D721Med (cell line): Measurements from ENCODE around the gene FBXW2.

Experiments used
- DNase-seq: peaks from one replicate; pipeline ENCODE4 v3.0.0; 2011; ENCODE audit warnings: low spot score; ENCODE audit not compliant: insufficient read length
- FAIRE-seq: peaks from 2 replicates; lab custom pipeline; 2011; peaks lifted over from hg19 to GRCh38; lab: Jason Lieb, UNC
- CTCF ChIP-seq: IDR thresholded peaks from 2 replicates; pipeline ENCODE4 v1.5.1; 2012; ENCODE audit warnings: mild to moderate bottlenecking, control low read depth; ENCODE audit not compliant: insufficient read depth; ENCODE audit errors: missing control alignments

Gene FBXW2

DNA sequence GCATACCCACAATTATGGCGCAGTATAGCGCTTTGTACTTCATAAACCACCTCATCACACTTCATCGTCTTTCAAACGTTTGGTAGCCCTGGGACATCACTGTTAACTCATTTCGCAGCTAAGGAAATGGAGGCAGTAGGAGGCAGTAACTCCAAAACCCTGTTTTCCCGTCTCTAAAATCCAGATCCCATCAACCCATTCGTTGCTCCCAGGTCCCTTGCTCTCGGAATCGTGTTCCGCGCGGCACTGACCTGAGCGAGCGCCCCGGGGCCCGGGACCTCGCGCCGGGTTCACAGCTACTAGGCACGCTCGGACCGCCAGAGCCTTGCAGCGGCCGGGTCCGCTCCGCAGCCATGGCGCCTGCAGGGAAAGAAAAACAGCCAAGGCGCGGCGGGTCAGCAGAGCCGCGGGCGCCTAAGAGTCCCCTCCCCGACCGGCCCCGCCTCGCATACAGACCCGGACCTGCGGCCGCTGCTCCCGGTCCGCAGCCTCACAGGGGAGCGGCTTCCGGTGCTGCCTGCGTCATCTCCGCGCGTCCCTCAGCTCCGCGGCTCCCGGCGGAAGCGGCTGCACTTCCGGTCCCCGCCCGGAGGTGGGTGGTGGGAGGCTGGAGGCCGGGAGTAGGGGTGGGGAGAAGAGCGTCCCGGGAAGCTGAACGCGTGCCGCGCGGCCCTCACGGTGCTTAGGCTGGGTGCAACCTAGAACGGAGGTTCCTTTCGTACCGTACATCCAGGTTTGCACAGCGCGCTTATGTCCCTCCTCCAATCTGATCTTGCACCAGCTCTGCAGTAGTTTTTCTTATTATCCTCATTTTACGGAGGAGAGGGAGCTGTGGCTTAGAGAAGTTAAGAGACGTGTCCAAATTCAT, at the start of gene FBXW2:
Gene FBXW2, minus strand, starts transcription at position 519 of the 868 bp plus-strand sequence. CDS start 5,158 bp downstream, outside the sequence.
- no peak for FAIRE-seq
- peak; percentile 70 for DNase-seq
- no peak for TF ChIP-seq CTCF

GRCh38 chr9:120841930-120842684, 48.9 kb upstream of the FBXW2 start:
- DNase-seq (no peak), FAIRE-seq (no peak)
- TF ChIP-seq CTCF: no peak

DNA sequence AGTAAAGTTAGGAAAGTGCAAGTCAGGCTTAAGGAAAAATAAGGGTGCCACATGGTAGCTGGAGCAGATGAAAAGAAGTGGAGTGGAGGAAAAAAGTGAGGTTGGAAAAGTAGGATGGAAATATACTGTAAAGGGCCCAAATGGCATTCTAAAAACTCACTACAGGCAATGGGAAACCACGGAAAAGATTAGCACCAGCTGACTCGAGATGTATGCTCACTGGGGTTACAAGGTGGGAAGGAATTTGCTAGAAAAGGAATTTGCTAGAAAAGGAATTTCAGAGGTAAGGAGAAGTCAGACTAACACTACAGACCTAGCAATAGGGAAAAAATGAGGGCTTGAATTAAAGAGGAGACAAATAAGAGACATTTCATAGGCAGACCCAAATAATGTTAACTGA, 45.9 kb upstream of the FBXW2 start:
- DNase-seq (no peak), FAIRE-seq (no peak)
- TF ChIP-seq CTCF: no peak

DNA sequence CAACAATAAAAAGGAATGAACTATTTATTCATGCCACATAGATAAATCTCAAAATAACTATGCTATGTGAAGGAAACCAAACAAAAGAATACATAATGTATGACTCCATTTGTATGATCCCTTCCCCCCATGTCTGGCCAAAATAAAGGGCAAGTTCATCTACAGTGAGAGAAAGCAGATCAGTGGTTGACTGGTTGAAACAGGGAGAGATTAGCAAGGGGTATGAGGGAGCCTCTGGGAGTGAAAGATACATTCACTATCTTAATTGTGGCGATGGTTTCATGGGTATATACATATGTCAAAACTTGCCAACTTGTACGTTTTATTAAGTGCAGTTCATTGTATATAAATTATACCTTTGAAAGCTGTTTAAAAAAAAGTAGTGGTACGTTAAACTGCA, 44.7 kb upstream of the FBXW2 start:
- no peak for TF ChIP-seq CTCF
- no peak for FAIRE-seq
- DNase-seq: no peak

GRCh38 chr9:120833325-120833724, 40.1 kb upstream of the FBXW2 start:
- no peak for FAIRE-seq
- no peak for DNase-seq
- no peak for TF ChIP-seq CTCF

- TF ChIP-seq CTCF: no peak
- no peak for DNase-seq
- no peak for FAIRE-seq
These were observed 39.6 kb upstream of the FBXW2 start for GRCh38 chr9:120832807-120833206.
